ENCODE data around the gene CCDC190.
A peak's percentile ranks its signal among the peaks of the same experiment; 100 is the strongest.
"Not testable (repeated sequence)": the region's sequence is repeated elsewhere in the genome, so short reads cannot be mapped to it uniquely, and the experiment has no call there.

CCDC190 gene

GRCh38 chr1:162832470-162832869 is 28.5 kb downstream of the CCDC190 start:
- DNase-seq (ENCODE audit: low spot score) = no peak

- no peak for DNase-seq (ENCODE audit: low spot score)
Observed at GRCh38 chr1:162829268-162829667, 31.7 kb downstream of the CCDC190 start.

GRCh38 chr1:162823771-162824525 is 37.0 kb downstream of the CCDC190 start:
- no peak for DNase-seq (ENCODE audit: low spot score)

- DNase-seq (ENCODE audit: low spot score) = no peak
Observed at GRCh38 chr1:162823231-162823630, 37.7 kb downstream of the CCDC190 start.

- DNase-seq (ENCODE audit: low spot score) = peak; percentile 63
Observed at GRCh38 chr1:162822391-162823200, 38.4 kb downstream of the CCDC190 start.

- not testable (repeated sequence) for DNase-seq (ENCODE audit: low spot score)
Observed at GRCh38 chr1:162818666-162819065, 42.3 kb downstream of the CCDC190 start.

- not testable (repeated sequence) for DNase-seq (ENCODE audit: low spot score)
Observed at GRCh38 chr1:162818136-162818535, 42.8 kb downstream of the CCDC190 start.

- DNase-seq (ENCODE audit: low spot score) = not testable (repeated sequence)
Observed at GRCh38 chr1:162812357-162812756, 48.6 kb downstream of the CCDC190 start.

GRCh38 chr1:162807503-162807902 is 53.5 kb downstream of the CCDC190 start:
- not testable (repeated sequence) for DNase-seq (ENCODE audit: low spot score)

Data from iPS-NIHi11 (cell line).